OCI-LY7 (cell line): Measurements from ENCODE around the gene TTC13. TPM values are rescaled to one million over a fixed set of nuclear protein-coding genes. Genes with fewer than 3 reads are reported as not detected.

ENCODE experiments used
- BruUV-seq: library from RNA; stranded (reverse); fragments of 400-500 nt; replicated peaks from 2 replicates; lab custom pipeline; 2021; lab: Mats Ljungman, UMichigan
- CTCF ChIA-PET: fragments of 300-600 bp; sonication (Branson Sonifier 250); formaldehyde crosslinking; loops from one replicate; lab custom pipeline; 2022; ENCODE audit warnings: antibody characterized with exemption; ENCODE audit not compliant: unreplicated experiment; lab: Charles Lee
- POLR2A ChIA-PET: fragments of 300-600 bp; sonication (Branson Sonifier 250); formaldehyde crosslinking; loops from one replicate; lab custom pipeline; 2022; ENCODE audit warnings: antibody characterized with exemption; lab: Charles Lee
- DNase-seq: peaks from one replicate; pipeline ENCODE4 v3.0.0-alpha.2; 2015; ENCODE audit warnings: low spot score
- H2AFZ ChIP-seq: fragments of 200-600 bp; sonication (generic), shearing (Covaris generic); 2 replicates; pipeline ENCODE4 v1.6.1; 2014; ENCODE audit warnings: mild to moderate bottlenecking, antibody characterized with exemption, low read length, moderate library complexity
- H3K27ac ChIP-seq: fragments of 200-600 bp; sonication (generic); 2 replicates; pipeline ENCODE4 v1.5.1; 2014; ENCODE audit warnings: mixed run types, low read depth, mild to moderate bottlenecking, moderate library complexity, low read length, inconsistent platforms; ENCODE audit not compliant: poor library complexity, severe bottlenecking
- H3K36me3 ChIP-seq: fragments of 200-600 bp; sonication (generic); 2 replicates; pipeline ENCODE4 v1.6.1; 2014; ENCODE audit warnings: mild to moderate bottlenecking, antibody characterized with exemption, low read length, moderate library complexity, mixed read lengths; ENCODE audit not compliant: insufficient read depth
- H3K4me1 ChIP-seq: fragments of 200-600 bp; sonication (generic); 2 replicates; pipeline ENCODE4 v1.5.1; 2014; ENCODE audit warnings: mild to moderate bottlenecking, low read length; ENCODE audit not compliant: insufficient read depth, poor library complexity, severe bottlenecking
- H3K4me2 ChIP-seq: fragments of 200-600 bp; sonication (generic); 2 replicates; pipeline ENCODE4 v1.6.1; 2014; ENCODE audit warnings: mild to moderate bottlenecking, low read length
- H3K4me3 ChIP-seq: fragments of 200-600 bp; sonication (generic); 2 replicates; pipeline ENCODE4 v1.5.1; 2014; ENCODE audit warnings: mild to moderate bottlenecking, low read depth, low read length; ENCODE audit not compliant: poor library complexity, severe bottlenecking
- H3K79me2 ChIP-seq: fragments of 200-600 bp; sonication (generic); 2 replicates; pipeline ENCODE4 v1.6.1; 2016; ENCODE audit warnings: low read depth, mild to moderate bottlenecking, low read length, moderate library complexity, mixed read lengths; ENCODE audit not compliant: insufficient read depth
- H3K9me2 ChIP-seq: fragments of 200-600 bp; sonication (generic); 2 replicates; pipeline ENCODE4 v1.6.1; 2016; ENCODE audit warnings: mild to moderate bottlenecking, low read length, mixed read lengths; ENCODE audit not compliant: insufficient read depth
- H3K9me3 ChIP-seq: fragments of 200-600 bp; sonication (generic); 2 replicates; pipeline ENCODE4 v1.6.1; 2014; ENCODE audit warnings: mild to moderate bottlenecking, mixed run types, low read length, mixed read lengths
- H4K20me1 ChIP-seq: fragments of 200-600 bp; sonication (generic); 2 replicates; pipeline ENCODE4 v1.6.1; 2014; ENCODE audit warnings: mild to moderate bottlenecking, antibody characterized with exemption, low read length, moderate library complexity, mixed read lengths; ENCODE audit not compliant: insufficient read depth
- CTCF ChIP-seq: fragments of 200-600 bp; sonication (generic); conservative IDR thresholded peaks from 2 replicates; pipeline ENCODE4 v1.5.1; 2014; ENCODE audit warnings: mild to moderate bottlenecking, antibody characterized with exemption, low read length, moderate library complexity, mixed read lengths
- EZH2phosphoT487 ChIP-seq: fragments of 200-600 bp; sonication (generic); IDR thresholded peaks from 2 replicates; pipeline ENCODE4 v1.6.1; 2018; ENCODE audit warnings: low read depth, borderline replicate concordance, mild to moderate bottlenecking, mixed run types, antibody characterized with exemption, low read length, moderate library complexity, mixed read lengths
- intact Hi-C: fragments of 100-400 bp; cut with micrococcal nuclease; formaldehyde crosslinking; loops from one replicate; pipeline ENCODE4 v1.10.0; 2022; ENCODE audit not compliant: unreplicated experiment
- small RNA-seq: library from RNA; depleted of rRNA; stranded (forward); fragments of <200 nt; gene quantifications from one replicate; pipeline ENCODE3, GENCODE V24; 2014
- total RNA-seq, 2 experiments: library from RNA; depleted of rRNA in 1 of 2; stranded (reverse); fragments of >200 nt in 1 of 2; shearing (Covaris generic) in 1 of 2; gene quantifications; 2 replicates each; pipeline ENCODE4 v1.2.3, GENCODE V29; 2014 to 2022

Gene TTC13
- total RNA-seq, 2 experiments from 2014 or later: 15.4 to 27.2 TPM

GRCh38 chr1:230858236-230858820, 120.3 kb downstream of the TTC13 start:
- Histone ChIP-seq H3K27ac (no peak overlapping the region), H3K4me1 (peaks cover 7% of the 10 kb centered on the region), H2AFZ (no peak overlapping the region), H3K9me2 (no peaks in the 10 kb centered on the region), H3K79me2 (no peaks in the 10 kb centered on the region), H3K9me3 (no peaks in the 10 kb centered on the region), H4K20me1 (no peaks in the 10 kb centered on the region), H3K4me3 (no peak overlapping the region), H3K4me2 (no peak overlapping the region), H3K36me3 (no peaks in the 10 kb centered on the region)
- DNase-seq: no peak
- intact Hi-C loops: no loop called here
- CTCF ChIA-PET: no interaction called here
- no TSS peak for BruUV-seq
- no peak for TF ChIP-seq EZH2phosphoT487
- no peak for TF ChIP-seq CTCF
- POLR2A ChIA-PET: no interaction called here

- intact Hi-C loops: no loop called here
- Histone ChIP-seq H3K36me3 (no peaks in the 10 kb centered on the region), H3K79me2 (no peaks in the 10 kb centered on the region), H3K4me2 (no peak overlapping the region), H3K9me2 (no peaks in the 10 kb centered on the region), H3K4me3 (no peak overlapping the region), H3K27ac (no peak overlapping the region), H2AFZ (no peak overlapping the region), H3K4me1 (peaks cover 2% of the 10 kb centered on the region), H4K20me1 (no peaks in the 10 kb centered on the region), H3K9me3 (no peaks in the 10 kb centered on the region)
- BruUV-seq: no TSS peak
- ChIA-PET CTCF (no interaction called here), POLR2A (no interaction called here)
- DNase-seq: no peak
- TF ChIP-seq EZH2phosphoT487: no peak
- no peak for TF ChIP-seq CTCF
Measured at GRCh38 chr1:230857822-230858221, 120.8 kb downstream of the TTC13 start.

- Histone ChIP-seq H3K9me2 (no peaks in the 10 kb centered on the region), H3K27ac (no peak overlapping the region), H3K9me3 (no peaks in the 10 kb centered on the region), H3K4me3 (no peak overlapping the region), H2AFZ (no peak overlapping the region), H4K20me1 (no peaks in the 10 kb centered on the region), H3K4me2 (no peak overlapping the region), H3K79me2 (no peaks in the 10 kb centered on the region), H3K4me1 (no peaks in the 10 kb centered on the region), H3K36me3 (no peaks in the 10 kb centered on the region)
- TF ChIP-seq CTCF (no peak), EZH2phosphoT487 (no peak)
- BruUV-seq: no TSS peak
- intact Hi-C loops: no loop called here
- no peak for DNase-seq
- POLR2A ChIA-PET: no interaction called here
- CTCF ChIA-PET: no interaction called here
Measured at GRCh38 chr1:230857077-230857476, 121.6 kb downstream of the TTC13 start.

Small RNA genes lying within 50 kb of the gene (small RNA-seq; reads per million reads assigned to genes)
- gene RN7SL837P: not detected

Other genes starting within 250 kb of the TTC13 start
- not detected in 2 replicates for gene CAPN9, start 231.5 kb downstream of the TTC13 start, total RNA-seq (2014; rRNA removed; shearing (Covaris generic))
- gene CAPN9, start 231.5 kb downstream of the TTC13 start, total RNA-seq (2022): not detected in 2 replicates
- 4.9 and 5.7 TPM in 2 replicates for gene C1orf198, start 110.3 kb downstream of the TTC13 start, total RNA-seq (2014; rRNA removed; shearing (Covaris generic))
- 6.5 and 7.9 TPM in 2 replicates for gene C1orf198, start 110.3 kb downstream of the TTC13 start, total RNA-seq (2022)
- 11.7 and 15.1 TPM in 2 replicates for gene ARV1, start 233 bp upstream of the TTC13 start, total RNA-seq (2014; rRNA removed; shearing (Covaris generic))
- gene ARV1, start 233 bp upstream of the TTC13 start, total RNA-seq (2022): 21.2 and 21.9 TPM in 2 replicates
- 3.1 and 5.6 TPM in 2 replicates for gene FAM89A, start 61.4 kb upstream of the TTC13 start, total RNA-seq (2014; rRNA removed; shearing (Covaris generic))
- 8.5 and 9.7 TPM in 2 replicates for gene FAM89A, start 61.4 kb upstream of the TTC13 start, total RNA-seq (2022)
- gene TRIM67, start 183.2 kb upstream of the TTC13 start, total RNA-seq (2014; rRNA removed; shearing (Covaris generic)): 0.03 TPM in 1 of 2 replicates, not detected in the other
- 0.04 and 0.06 TPM in 2 replicates for gene TRIM67, start 183.2 kb upstream of the TTC13 start, total RNA-seq (2022)